GM18511 (cell line): Measurements from ENCODE around the gene PPP1R17.

Experiments used
- ATAC-seq: cut with Tn5 transposase; IDR thresholded peaks from one replicate; pipeline ENCODE4 v1.9.1; 2021; ENCODE audit warnings: mild to moderate bottlenecking, moderate library complexity; ENCODE audit not compliant: unreplicated experiment

Gene PPP1R17

DNA sequence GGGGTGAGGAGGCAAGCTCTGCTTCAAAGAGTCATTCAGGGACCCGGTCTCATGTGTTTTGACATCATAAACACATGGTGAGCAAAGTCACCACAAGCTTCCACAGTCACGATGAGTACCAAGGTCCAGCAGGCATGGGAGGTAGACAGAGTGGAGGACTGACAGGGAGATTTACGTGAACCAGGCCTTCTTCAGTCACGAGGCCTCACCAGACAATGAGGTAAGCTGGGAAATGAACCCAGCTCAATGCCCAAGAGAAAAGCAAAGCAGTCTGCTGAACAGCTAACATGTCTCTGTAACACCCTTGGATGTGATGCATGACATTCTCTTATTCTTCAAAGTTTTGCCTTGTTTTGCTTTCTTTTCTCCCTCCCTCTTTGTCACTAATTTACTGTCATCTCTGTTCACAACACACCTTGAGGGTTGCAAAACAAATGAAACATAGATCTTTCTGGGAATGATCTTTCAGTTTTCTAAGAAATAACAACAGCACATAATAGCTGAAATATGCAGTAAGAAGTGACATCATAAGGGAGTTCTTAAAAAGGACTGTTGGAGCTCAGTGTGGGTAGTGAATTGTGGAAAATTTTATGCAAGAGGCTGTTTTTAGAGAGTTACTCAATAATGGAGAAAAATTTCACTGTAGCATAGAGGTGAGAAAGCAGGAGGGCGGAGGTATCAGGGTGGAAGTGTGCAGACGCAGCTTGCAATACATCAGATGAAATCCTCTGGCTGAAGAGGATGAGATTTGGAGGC lies 9.0 kb downstream of the PPP1R17 start:
- peak; percentile 62 for ATAC-seq

GRCh38 chr7:31699050-31699449 lies 12.0 kb downstream of the PPP1R17 start:
- ATAC-seq: no peak

DNA sequence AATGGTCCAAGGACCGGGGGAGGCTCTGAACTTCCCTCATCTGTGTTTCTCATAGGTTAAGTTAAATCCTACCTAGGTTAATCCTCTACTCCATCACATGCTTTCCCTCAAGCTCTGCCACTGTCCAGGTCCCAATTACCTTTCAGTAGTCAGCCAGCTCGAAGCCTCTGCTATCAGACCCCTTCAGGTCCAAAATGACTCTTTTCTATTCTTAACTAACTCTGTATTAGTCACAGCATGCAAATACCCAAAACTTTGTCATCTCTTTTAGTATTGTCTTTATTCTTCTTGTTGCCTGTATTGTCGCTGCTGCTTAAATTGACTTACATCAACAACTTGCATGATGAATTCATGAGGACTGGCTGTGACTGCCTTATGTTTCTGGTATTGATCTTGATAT lies 15.3 kb downstream of the PPP1R17 start:
- ATAC-seq: no peak

- ATAC-seq: peak; percentile 78
These were observed 18.4 kb downstream of the PPP1R17 start for GRCh38 chr7:31705377-31705776.

DNA sequence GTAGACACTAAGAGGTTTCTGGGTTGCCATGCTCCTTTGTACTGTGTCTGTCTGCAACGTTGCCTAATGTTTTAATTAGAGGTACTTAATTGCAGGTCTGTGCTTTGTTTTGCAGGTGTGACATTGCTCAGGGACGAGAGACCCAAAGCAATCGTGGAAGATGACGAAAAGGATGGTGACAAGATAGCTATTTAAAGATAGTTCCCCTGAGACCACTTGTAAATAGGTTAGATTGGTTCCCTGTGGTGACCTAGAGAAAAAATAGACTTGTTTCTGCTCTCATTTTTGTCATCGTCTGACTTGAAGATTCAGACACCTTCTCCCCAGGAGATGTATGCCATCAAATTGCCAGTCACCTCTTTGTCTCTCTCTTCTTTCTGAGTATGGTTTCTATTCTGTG lies 20.1 kb downstream of the PPP1R17 start:
- ATAC-seq: peak; percentile 55

DNA sequence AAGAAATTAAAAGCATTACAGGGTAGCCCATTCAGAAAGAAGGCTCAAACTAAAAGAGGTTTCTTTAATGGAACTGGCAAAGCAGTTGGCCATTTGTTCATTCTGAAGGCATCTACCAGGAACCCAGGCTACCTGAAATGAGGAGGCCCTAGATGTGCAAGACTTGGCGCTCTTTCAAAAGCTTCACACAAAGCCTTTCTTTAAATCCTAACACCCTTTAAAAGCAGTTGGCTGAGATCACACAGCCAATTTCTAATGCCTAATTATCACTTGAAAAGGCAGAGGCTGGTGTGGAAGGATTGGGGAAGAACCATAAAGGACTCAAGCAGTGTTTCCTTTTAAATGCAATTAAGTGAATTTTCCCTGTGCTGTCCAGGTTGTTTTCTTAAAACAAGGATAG lies 23.2 kb downstream of the PPP1R17 start:
- no peak for ATAC-seq

GRCh38 chr7:31716355-31716754 lies 29.3 kb downstream of the PPP1R17 start:
- no peak for ATAC-seq

DNA sequence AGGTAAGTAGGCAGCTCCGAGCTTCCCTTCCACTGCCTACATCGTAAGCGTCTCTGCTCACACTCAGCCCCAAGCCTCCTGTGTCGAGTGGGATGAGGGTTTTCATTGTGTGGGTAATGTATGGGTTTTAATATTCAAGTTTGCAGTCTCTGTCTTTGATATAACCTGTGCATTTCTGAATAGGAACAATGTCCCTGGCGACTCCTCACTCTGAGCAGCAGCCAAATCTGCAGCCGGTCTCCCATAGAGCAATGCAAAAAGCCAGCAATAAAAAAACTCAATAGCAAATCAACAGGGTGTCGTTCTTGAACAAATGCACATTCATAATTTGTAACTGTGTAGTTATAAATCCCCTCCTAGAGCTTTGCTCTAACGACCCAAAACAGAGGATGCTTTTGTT lies 33.4 kb downstream of the PPP1R17 start:
- ATAC-seq: no peak

- ATAC-seq: no peak
These were observed 37.7 kb downstream of the PPP1R17 start for GRCh38 chr7:31724696-31725095.

- no peak for ATAC-seq
These were observed 42.3 kb downstream of the PPP1R17 start for GRCh38 chr7:31729195-31729804.

GRCh38 chr7:31734456-31734855 lies 47.4 kb downstream of the PPP1R17 start:
- no peak for ATAC-seq

DNA sequence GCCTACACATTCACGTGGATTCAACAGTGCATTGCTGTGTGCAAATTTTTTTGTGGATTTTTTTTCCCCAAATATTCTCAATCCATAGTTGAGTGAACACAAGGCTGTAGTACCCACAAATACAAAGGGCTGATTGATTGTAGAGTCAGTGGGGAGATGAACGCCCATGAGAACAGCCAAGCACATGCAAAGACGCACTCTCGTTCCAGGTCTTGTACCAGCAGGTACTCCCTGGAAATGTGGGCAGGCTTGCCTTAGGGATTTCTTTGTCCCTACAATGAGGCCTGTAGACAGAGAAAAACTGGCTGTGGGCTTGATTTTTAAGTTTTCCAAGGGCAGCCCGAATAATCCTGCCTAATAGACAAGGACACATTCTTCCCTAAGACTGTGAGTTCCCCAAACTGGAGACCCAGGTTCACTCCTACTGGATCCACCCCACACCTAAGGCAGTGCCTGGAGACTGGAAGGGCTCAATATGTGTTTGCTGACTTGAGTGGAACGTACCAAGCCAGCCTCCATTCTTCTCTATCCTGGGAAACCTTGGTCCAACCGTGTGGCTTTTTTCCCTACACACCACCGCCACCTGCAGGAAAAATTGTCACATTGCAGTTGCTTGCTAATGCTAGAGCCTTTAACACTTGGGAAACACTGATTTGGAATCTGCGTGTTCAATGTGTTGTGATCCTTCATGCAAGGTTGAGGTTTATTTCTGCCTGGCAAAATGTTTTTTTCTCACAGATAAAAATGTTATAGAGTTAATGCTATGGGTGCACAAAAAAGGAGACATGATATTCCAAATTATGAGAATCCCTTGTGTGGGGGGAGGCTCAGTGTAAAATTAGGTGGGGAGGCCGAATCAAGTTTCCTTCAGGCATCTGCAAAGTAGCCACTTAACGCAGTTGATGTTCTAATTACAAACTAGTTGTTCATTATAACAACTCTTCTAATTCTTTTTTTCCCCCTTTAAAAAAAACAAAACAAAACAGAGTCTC lies 49.3 kb downstream of the PPP1R17 start:
- ATAC-seq: peak; percentile 60

GRCh38 chr7:31741852-31742251 lies 54.8 kb downstream of the PPP1R17 start:
- ATAC-seq: no peak

DNA sequence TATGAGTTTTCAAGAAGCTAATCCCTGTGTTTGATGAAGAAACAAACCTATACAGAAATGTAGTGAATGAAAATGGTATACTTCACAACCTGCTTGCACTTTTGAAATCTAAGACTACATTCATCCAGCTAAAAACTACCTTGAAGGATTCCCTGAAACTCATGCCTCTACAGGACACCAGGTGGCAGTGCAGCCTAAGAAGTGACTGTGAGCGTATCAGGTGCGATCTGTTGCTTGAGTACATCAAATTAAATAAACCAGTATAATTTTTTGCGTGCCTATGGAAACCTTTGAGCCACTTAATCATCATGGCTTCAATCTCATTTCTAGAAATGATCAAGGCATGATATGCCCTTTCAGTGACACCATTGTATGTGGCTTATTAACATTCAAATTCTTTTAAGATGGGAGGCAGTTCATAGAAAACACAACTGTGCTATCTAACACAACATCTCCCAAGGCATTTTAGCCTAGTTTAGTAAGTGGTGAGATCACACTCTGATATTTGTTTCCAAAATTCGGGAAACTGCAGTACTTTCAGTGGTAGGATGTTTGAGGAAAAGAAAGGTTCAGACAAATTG lies 57.4 kb downstream of the PPP1R17 start:
- ATAC-seq: peak; percentile 92

DNA sequence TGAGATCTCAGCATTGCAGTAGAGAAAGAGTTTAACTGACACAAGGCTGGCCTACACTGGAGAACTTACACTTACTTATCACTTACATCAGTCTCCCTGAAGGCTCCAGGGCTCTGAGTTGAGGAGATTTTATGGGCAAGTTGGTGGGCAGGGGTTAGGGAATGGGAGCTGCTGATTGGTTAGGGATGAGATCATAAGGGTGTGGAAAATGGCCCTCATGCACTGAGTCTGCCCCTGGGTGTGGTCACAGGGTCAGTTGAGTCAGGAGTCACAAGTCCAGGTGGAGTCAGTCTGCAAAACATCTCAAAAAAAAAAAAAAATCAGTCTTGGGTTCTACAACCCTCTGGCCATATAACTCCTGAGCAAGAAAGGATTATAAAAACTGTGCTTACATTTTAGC lies 60.5 kb downstream of the PPP1R17 start:
- no peak for ATAC-seq

DNA sequence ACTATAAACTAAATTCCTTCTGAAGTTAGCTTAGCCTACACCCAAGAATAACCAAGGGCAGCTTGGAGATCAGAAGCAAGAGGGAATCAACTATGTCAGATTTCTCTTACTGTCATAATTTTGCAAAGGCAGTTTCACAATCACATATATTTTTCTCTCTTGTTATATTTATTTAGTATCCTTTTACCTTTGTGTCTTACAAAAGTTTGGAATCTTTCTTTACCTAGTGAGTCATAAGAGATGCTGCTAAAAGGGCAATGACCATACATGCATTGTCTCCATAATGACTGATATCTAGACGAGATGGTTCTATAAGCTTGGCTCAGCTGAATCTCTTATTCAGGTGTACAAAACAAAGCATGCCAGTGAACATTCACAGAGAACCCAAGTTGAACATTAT lies 61.1 kb downstream of the PPP1R17 start:
- ATAC-seq: no peak

DNA sequence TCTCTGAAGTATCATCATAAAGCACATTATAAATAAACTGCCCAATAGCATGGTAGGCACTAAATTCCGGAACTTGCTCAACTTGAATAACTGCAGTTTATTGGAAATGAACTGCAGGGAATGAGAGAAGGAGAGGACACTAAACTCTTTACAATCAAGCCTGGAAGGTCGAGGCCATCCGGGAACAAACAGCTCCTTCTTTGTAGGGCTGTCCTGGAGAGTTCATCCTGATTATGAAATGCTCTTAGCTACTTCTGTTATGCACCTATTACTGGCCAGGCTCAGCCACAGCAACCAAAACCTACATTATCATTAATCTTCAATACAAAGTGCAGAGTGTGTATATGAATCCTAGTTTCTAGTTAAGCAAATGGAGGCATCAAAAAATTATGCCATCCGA lies 64.7 kb downstream of the PPP1R17 start:
- no peak for ATAC-seq
